Measurements from ENCODE around the gene REC8. TPM values are rescaled to one million over a fixed set of nuclear protein-coding genes. Genes with fewer than 3 reads are reported as not detected.

Gene REC8
- total RNA-seq, 1 experiment from 2014 or later = 7.6 TPM

GRCh38 chr14:24179294-24179960 is 7.5 kb downstream of the REC8 start:
- ChIA-PET CTCF (interaction anchor here (2.2 kb wide), 1 partner anchor 18 kb away, joined by 5 read pairs; the partner anchor contains the start of gene IRF9), POLR2A (interaction anchor here (1.0 to 1.4 kb wide), 2 partner anchors 18 to 33 kb away, joined by 3 to 5 read pairs; partner anchors contain the start of genes IRF9 and PSME2), RAD21 (ENCODE audit: low non-redundant PET in 1 of 2, low total read pairs in 2 of 2, uncharacterized antibody in 2 of 2, unreplicated experiment in 2 of 2) (no interaction called here)
- H3K9me3 ChIP-seq (ENCODE audit: control insufficient read depth in 1 of 2, insufficient read depth in 1 of 2, low read depth in 1 of 2, low read length in 2 of 2) = no peaks in the 10 kb centered on the region
- no peaks in the 10 kb centered on the region for H3K4me1 ChIP-seq (ENCODE audit: control insufficient read depth in 1 of 2, insufficient read depth in 2 of 2, low read length in 2 of 2)
- TF ChIP-seq CEBPB (IDR thresholded peaks at IDR 0.05; ENCODE audit: low read depth) (no peak), SP1 (IDR thresholded peaks at IDR 0.05; ENCODE audit: low read depth) (no peak), MAX (IDR thresholded peaks at IDR 0.05) (no peak), ZBTB33 (IDR thresholded peaks at IDR 0.05; ENCODE audit: extremely low read depth, insufficient replicate concordance, low read length) (no peak), SRF (IDR thresholded peaks at IDR 0.05; ENCODE audit: low read depth) (no peak), EGR1 (IDR thresholded peaks at IDR 0.05; ENCODE audit: low read depth) (no peak), YY1 (IDR thresholded peaks at IDR 0.05; ENCODE audit: extremely low read depth, insufficient replicate concordance, low read depth, low read length) (no peak), ATF3 (IDR thresholded peaks at IDR 0.05) (no peak), RAD21 (IDR thresholded peaks at IDR 0.05; ENCODE audit: low read depth) (no peak), ZFX (IDR thresholded peaks at IDR 0.05) (no peak), SIN3A (IDR thresholded peaks at IDR 0.05; ENCODE audit: low read depth) (no peak), ELF1 (IDR thresholded peaks at IDR 0.05; ENCODE audit: borderline replicate concordance, low read depth) (no peak), EZH2 (IDR thresholded peaks at IDR 0.05) (no peak), JUND (IDR thresholded peaks at IDR 0.05) (no peak), FOSL1 (IDR thresholded peaks at IDR 0.05; ENCODE audit: low read depth) (no peak), POLR2A (IDR thresholded peaks at IDR 0.05; ENCODE audit: borderline replicate concordance, extremely low read depth, insufficient read depth, insufficient read length) (no peak), ZNF274 (IDR thresholded peaks at IDR 0.05; ENCODE audit: low read depth, low read length) (no peak), EZH2phosphoT487 (IDR thresholded peaks at IDR 0.05; ENCODE audit: borderline replicate concordance) (no peak)
- TF ChIP-seq, protein P1, sequence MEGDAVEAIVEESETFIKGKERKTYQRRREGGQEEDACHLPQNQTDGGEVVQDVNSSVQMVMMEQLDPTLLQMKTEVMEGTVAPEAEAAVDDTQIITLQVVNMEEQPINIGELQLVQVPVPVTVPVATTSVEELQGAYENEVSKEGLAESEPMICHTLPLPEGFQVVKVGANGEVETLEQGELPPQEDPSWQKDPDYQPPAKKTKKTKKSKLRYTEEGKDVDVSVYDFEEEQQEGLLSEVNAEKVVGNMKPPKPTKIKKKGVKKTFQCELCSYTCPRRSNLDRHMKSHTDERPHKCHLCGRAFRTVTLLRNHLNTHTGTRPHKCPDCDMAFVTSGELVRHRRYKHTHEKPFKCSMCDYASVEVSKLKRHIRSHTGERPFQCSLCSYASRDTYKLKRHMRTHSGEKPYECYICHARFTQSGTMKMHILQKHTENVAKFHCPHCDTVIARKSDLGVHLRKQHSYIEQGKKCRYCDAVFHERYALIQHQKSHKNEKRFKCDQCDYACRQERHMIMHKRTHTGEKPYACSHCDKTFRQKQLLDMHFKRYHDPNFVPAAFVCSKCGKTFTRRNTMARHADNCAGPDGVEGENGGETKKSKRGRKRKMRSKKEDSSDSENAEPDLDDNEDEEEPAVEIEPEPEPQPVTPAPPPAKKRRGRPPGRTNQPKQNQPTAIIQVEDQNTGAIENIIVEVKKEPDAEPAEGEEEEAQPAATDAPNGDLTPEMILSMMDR (IDR thresholded peaks at IDR 0.05 in 2 of 3, conservative IDR thresholded peaks at IDR 0.05 in 1 of 3; ENCODE audit: borderline replicate concordance in 1 of 3, insufficient read depth in 1 of 3, low read depth in 2 of 3, low read length in 2 of 3) = no peak
- TF ChIP-seq, protein P2, sequence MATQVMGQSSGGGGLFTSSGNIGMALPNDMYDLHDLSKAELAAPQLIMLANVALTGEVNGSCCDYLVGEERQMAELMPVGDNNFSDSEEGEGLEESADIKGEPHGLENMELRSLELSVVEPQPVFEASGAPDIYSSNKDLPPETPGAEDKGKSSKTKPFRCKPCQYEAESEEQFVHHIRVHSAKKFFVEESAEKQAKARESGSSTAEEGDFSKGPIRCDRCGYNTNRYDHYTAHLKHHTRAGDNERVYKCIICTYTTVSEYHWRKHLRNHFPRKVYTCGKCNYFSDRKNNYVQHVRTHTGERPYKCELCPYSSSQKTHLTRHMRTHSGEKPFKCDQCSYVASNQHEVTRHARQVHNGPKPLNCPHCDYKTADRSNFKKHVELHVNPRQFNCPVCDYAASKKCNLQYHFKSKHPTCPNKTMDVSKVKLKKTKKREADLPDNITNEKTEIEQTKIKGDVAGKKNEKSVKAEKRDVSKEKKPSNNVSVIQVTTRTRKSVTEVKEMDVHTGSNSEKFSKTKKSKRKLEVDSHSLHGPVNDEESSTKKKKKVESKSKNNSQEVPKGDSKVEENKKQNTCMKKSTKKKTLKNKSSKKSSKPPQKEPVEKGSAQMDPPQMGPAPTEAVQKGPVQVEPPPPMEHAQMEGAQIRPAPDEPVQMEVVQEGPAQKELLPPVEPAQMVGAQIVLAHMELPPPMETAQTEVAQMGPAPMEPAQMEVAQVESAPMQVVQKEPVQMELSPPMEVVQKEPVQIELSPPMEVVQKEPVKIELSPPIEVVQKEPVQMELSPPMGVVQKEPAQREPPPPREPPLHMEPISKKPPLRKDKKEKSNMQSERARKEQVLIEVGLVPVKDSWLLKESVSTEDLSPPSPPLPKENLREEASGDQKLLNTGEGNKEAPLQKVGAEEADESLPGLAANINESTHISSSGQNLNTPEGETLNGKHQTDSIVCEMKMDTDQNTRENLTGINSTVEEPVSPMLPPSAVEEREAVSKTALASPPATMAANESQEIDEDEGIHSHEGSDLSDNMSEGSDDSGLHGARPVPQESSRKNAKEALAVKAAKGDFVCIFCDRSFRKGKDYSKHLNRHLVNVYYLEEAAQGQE (IDR thresholded peaks at IDR 0.05; ENCODE audit: low read depth) = no peak
- no TSS peak for BruUV-seq (replicated peaks)
- DNase-seq (ENCODE audit: low read depth, low spot score) (no peak), ATAC-seq (peak; percentile 20; the same call in 1 of the 2 replicates)
- no peaks in the 10 kb centered on the region for H3K27me3 ChIP-seq (ENCODE audit: insufficient read depth, low read length)
- no peak overlapping the region for H2AFZ ChIP-seq (ENCODE audit: low read depth, low read length, poor library complexity, severe bottlenecking)
- intact Hi-C loops (cut with micrococcal nuclease) = no loop called here
- H3K4me2 ChIP-seq (ENCODE audit: low read length) = no peak overlapping the region
- H3K9ac ChIP-seq (ENCODE audit: low read length) = no peak overlapping the region
- H3K27ac ChIP-seq (ENCODE audit: low read depth, low read length) = no peak overlapping the region
- H3K9me2 ChIP-seq (ENCODE audit: insufficient read depth) = no peaks in the 10 kb centered on the region
- no peak overlapping the region for H3K4me3 ChIP-seq (replicated peaks in 1 of 2; ENCODE audit: low read depth in 1 of 2, low read length in 2 of 2)
- no peaks in the 10 kb centered on the region for H4K20me1 ChIP-seq (ENCODE audit: insufficient read depth)
- no peaks in the 10 kb centered on the region for H3K79me2 ChIP-seq (ENCODE audit: insufficient read depth, low read length)
- H3K36me3 ChIP-seq (ENCODE audit: control insufficient read depth in 1 of 2, insufficient read depth in 2 of 2, low read length in 2 of 2) = peaks cover 25 to 32% of the 10 kb centered on the region in 2 experiments; a peak in 3 of 4 replicates

Measured in HCT116 (cell line).